HepG2 (cell line): ENCODE data around the gene LSMEM2. TPM values are rescaled to one million over a fixed set of nuclear protein-coding genes. Genes with fewer than 3 reads are reported as not detected.
A peak's percentile ranks its signal among the peaks of the same experiment; 100 is the strongest.

Experiments
- ELF3 ChIP-seq: IDR thresholded peaks from 2 replicates; pipeline ENCODE4 v1.6.1; 2016; ENCODE audit warnings: missing genetic modification reagents, missing compliant biosample characterization
- ETV5 ChIP-seq: IDR thresholded peaks from 2 replicates; pipeline ENCODE4 v1.6.1; 2018; ENCODE audit warnings: missing biosample characterization, missing genetic modification reagents, inconsistent platforms, borderline replicate concordance
- IRF2 ChIP-seq: IDR thresholded peaks from 2 replicates; pipeline ENCODE4 v1.6.1; 2018; ENCODE audit warnings: missing genetic modification reagents, missing compliant biosample characterization
- MED13 ChIP-seq: sonication (generic); formaldehyde crosslinking; IDR thresholded peaks from 2 replicates; pipeline ENCODE4 v1.5.0; 2020; ENCODE audit warnings: missing genetic modification reagents
- MEIS1 ChIP-seq: sonication (generic); formaldehyde crosslinking; IDR thresholded peaks from 2 replicates; pipeline ENCODE4 v1.9.0; 2021; ENCODE audit warnings: mild to moderate bottlenecking, missing genetic modification reagents, moderate library complexity, borderline replicate concordance
- MYNN ChIP-seq: sonication (generic); formaldehyde crosslinking; IDR thresholded peaks from 2 replicates; pipeline ENCODE4 v1.4.0; 2020; ENCODE audit warnings: mild to moderate bottlenecking, low read depth, missing genetic modification reagents
- NCOA2 ChIP-seq: sonication (generic); formaldehyde crosslinking; IDR thresholded peaks from 2 replicates; pipeline ENCODE4 v1.8.0; 2022; ENCODE audit warnings: inconsistent platforms
- POLR2G ChIP-seq: fragments of 200-400 bp; formaldehyde crosslinking; IDR thresholded peaks from 2 replicates; pipeline ENCODE4 v1.6.1; 2018; ENCODE audit warnings: mild to moderate bottlenecking, low read depth, low read length, moderate library complexity
- SRSF4 ChIP-seq: fragments of 200-400 bp; formaldehyde crosslinking; IDR thresholded peaks from one replicate; pipeline ENCODE4 v1.6.1; 2018; ENCODE audit warnings: mild to moderate bottlenecking, low read depth, low read length, moderate library complexity; ENCODE audit not compliant: poor library complexity, severe bottlenecking
- ZFP37 ChIP-seq: sonication (generic); formaldehyde crosslinking; IDR thresholded peaks from 2 replicates; pipeline ENCODE4 v1.4.0; 2020; ENCODE audit warnings: missing genetic modification reagents, borderline replicate concordance
- ZNF256 ChIP-seq: sonication (generic); formaldehyde crosslinking; conservative IDR thresholded peaks from 2 replicates; pipeline ENCODE4 v1.4.0; 2020; ENCODE audit warnings: missing genetic modification reagents
- ZNF567 ChIP-seq: sonication (generic); formaldehyde crosslinking; IDR thresholded peaks from 2 replicates; pipeline ENCODE4 v1.8.1; 2023; ENCODE audit warnings: mild to moderate bottlenecking, missing genetic modification reagents, borderline replicate concordance
- polyA plus RNA-seq, 8 experiments: library from polyadenylated mRNA; depleted of rRNA in 3 of 8; stranded (reverse) in 7 of 8; unstranded in 1 of 8; fragments of >200 nt; fragmentation: Illumina TruSeq in 4 of 8; extraction: Trizol in 4 of 8; gene quantifications; 2 replicates each; pipeline versions ENCODE4 v1.2.1 to v1.2.3, GENCODE V29; 2011 to 2016; ENCODE audit warnings: low read depth in 4 of 8, missing spikeins in 1 of 8, mixed read lengths in 1 of 8; ENCODE audit not compliant: insufficient read depth in 1 of 8
- total RNA-seq, 5 experiments: library from RNA; depleted of rRNA; stranded (reverse); fragments of >200 nt; fragmentation: Illumina TruSeq; extraction: Trizol; gene quantifications; 2 replicates each; pipeline ENCODE4 v1.2.3, GENCODE V29; 2016; ENCODE audit warnings: low read depth in 1 of 5
- TF ChIP-seq, protein P1 (sequence below): sonication (generic); formaldehyde crosslinking; IDR thresholded peaks from 2 replicates; pipeline ENCODE4 v1.8.0; 2022; ENCODE audit warnings: low read depth, missing genetic modification reagents
- TF ChIP-seq, protein P2 (sequence below): sonication (generic); formaldehyde crosslinking; IDR thresholded peaks from 2 replicates; pipeline ENCODE4 v1.4.0; 2020; ENCODE audit warnings: missing genetic modification reagents, borderline replicate concordance
- TF ChIP-seq, protein P3 (sequence below): sonication (generic); formaldehyde crosslinking; IDR thresholded peaks from 2 replicates; pipeline ENCODE4 v1.4.0; 2020; ENCODE audit warnings: missing genetic modification reagents
- TF ChIP-seq, protein P4 (sequence below): sonication (generic); formaldehyde crosslinking; IDR thresholded peaks from 2 replicates; pipeline ENCODE4 v1.5.0; 2020; ENCODE audit warnings: missing genetic modification reagents
- TF ChIP-seq, protein P5 (sequence below): sonication (generic); formaldehyde crosslinking; IDR thresholded peaks from 2 replicates; pipeline ENCODE4 v1.4.0; 2020; ENCODE audit warnings: missing genetic modification reagents
- TF ChIP-seq, protein P6 (sequence below): sonication (generic); formaldehyde crosslinking; IDR thresholded peaks from 2 replicates; pipeline ENCODE4 v1.8.1; 2023; ENCODE audit warnings: mild to moderate bottlenecking, missing genetic modification reagents

The LSMEM2 gene
- total and polyA plus RNA-seq, 2 of the 13 experiments (the other 11 are each of a cell fraction or from before 2014, with no cell fraction given): 0.07 to 0.41 TPM

DNA sequence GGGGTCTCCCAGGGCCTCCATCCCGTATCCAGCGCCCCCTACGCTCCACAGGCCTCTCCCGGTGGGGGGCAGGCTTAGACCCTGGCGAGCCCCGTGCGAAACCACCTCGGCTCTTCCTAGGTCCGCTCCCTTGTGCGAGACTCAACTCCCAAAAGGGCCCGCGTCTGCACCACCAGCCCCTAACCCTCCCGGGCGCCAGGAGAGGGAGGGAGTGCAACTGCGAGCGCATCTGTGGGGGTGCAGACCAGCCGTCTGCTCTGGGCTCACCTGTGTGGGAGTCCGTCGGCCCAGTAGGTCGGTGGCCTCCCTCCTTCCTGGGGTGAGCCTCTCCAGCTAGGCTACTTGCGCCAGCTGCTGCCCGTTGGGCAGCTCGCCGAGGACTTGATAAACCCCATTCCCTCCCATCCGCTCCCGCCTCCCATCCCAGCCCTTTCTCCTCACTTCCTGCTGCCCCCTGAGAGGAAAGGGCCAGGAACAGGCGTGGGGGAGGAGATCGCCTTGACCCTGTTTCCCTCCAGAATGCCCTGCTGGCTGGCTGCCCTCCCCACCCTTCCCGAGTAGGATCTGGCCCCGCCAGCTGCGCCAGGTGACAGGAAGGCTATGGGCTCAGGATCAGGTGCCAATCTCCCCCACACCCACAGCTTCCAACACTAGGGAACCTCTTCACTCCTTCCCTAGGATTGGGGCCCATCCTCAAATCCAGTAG, 43.7 kb downstream of the LSMEM2 start, which contains the start of gene HYAL2 (continued):
- TF ChIP-seq, protein P1, sequence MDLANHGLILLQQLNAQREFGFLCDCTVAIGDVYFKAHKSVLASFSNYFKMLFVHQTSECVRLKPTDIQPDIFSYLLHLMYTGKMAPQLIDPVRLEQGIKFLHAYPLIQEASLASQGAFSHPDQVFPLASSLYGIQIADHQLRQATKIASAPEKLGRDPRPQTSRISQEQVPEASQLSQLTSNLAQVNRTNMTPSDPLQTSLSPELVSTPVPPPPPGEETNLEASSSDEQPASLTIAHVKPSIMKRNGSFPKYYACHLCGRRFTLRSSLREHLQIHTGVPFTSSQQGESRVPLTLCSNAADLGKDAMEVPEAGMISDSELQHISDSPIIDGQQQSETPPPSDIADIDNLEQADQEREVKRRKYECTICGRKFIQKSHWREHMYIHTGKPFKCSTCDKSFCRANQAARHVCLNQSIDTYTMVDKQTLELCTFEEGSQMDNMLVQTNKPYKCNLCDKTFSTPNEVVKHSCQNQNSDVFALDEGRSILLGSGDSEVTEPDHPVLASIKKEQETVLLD: no peak
- 0 out of 2 replicates have a peak, but pooled peaks have one; percentile 23 for TF ChIP-seq ELF3 (CRISPR knock-in tag)
- TF ChIP-seq MED13 (CRISPR knock-in tag): no peak
- no peak for TF ChIP-seq IRF2 (CRISPR knock-in tag)
- TF ChIP-seq SRSF4: no peak
- no peak for TF ChIP-seq ZNF567 (CRISPR knock-in tag)
- peak; percentile 16 for TF ChIP-seq POLR2G
- TF ChIP-seq, protein P2, sequence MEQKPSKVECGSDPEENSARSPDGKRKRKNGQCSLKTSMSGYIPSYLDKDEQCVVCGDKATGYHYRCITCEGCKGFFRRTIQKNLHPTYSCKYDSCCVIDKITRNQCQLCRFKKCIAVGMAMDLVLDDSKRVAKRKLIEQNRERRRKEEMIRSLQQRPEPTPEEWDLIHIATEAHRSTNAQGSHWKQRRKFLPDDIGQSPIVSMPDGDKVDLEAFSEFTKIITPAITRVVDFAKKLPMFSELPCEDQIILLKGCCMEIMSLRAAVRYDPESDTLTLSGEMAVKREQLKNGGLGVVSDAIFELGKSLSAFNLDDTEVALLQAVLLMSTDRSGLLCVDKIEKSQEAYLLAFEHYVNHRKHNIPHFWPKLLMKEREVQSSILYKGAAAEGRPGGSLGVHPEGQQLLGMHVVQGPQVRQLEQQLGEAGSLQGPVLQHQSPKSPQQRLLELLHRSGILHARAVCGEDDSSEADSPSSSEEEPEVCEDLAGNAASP: peak; percentile 31; the same call in 1 of the 2 replicates
- TF ChIP-seq, protein P3, sequence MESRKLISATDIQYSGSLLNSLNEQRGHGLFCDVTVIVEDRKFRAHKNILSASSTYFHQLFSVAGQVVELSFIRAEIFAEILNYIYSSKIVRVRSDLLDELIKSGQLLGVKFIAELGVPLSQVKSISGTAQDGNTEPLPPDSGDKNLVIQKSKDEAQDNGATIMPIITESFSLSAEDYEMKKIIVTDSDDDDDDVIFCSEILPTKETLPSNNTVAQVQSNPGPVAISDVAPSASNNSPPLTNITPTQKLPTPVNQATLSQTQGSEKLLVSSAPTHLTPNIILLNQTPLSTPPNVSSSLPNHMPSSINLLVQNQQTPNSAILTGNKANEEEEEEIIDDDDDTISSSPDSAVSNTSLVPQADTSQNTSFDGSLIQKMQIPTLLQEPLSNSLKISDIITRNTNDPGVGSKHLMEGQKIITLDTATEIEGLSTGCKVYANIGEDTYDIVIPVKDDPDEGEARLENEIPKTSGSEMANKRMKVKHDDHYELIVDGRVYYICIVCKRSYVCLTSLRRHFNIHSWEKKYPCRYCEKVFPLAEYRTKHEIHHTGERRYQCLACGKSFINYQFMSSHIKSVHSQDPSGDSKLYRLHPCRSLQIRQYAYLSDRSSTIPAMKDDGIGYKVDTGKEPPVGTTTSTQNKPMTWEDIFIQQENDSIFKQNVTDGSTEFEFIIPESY (CRISPR knock-in tag): peak; percentile 74; the same call in 1 of the 2 replicates
- no peak for TF ChIP-seq ZFP37 (CRISPR knock-in tag)
- TF ChIP-seq ZNF256: 0 out of 2 replicates have a peak, but pooled peaks have one; percentile 44
- TF ChIP-seq NCOA2 (CRISPR knock-in tag): no peak
- TF ChIP-seq, protein P4, sequence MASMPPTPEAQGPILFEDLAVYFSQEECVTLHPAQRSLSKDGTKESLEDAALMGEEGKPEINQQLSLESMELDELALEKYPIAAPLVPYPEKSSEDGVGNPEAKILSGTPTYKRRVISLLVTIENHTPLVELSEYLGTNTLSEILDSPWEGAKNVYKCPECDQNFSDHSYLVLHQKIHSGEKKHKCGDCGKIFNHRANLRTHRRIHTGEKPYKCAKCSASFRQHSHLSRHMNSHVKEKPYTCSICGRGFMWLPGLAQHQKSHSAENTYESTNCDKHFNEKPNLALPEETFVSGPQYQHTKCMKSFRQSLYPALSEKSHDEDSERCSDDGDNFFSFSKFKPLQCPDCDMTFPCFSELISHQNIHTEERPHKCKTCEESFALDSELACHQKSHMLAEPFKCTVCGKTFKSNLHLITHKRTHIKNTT (CRISPR knock-in tag): no peak
- TF ChIP-seq, protein P5, sequence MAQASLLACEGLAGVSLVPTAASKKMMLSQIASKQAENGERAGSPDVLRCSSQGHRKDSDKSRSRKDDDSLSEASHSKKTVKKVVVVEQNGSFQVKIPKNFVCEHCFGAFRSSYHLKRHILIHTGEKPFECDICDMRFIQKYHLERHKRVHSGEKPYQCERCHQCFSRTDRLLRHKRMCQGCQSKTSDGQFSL (CRISPR knock-in tag): no peak
- peak; percentile 48; the same call in 1 of the 2 replicates for TF ChIP-seq ETV5
- TF ChIP-seq MYNN: no peak
- TF ChIP-seq, protein P6, sequence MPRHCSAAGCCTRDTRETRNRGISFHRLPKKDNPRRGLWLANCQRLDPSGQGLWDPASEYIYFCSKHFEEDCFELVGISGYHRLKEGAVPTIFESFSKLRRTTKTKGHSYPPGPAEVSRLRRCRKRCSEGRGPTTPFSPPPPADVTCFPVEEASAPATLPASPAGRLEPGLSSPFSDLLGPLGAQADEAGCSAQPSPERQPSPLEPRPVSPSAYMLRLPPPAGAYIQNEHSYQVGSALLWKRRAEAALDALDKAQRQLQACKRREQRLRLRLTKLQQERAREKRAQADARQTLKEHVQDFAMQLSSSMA (CRISPR knock-in tag): no peak; the same call in 1 of the 2 replicates
- peak; percentile 46; the same call in 1 of the 2 replicates for TF ChIP-seq MEIS1 (CRISPR knock-in tag)
